ENCODE data around the gene PON2. TPM values are rescaled to one million over a fixed set of nuclear protein-coding genes. Genes with fewer than 3 reads are reported as not detected.

PON2 gene
- total and polyA plus RNA-seq, 10 of the 15 experiments (the other 5 are each of a cell fraction or from before 2014, with no cell fraction given): 22.9 to 127 (median 46.1) TPM

- TF ChIP-seq, protein P1, sequence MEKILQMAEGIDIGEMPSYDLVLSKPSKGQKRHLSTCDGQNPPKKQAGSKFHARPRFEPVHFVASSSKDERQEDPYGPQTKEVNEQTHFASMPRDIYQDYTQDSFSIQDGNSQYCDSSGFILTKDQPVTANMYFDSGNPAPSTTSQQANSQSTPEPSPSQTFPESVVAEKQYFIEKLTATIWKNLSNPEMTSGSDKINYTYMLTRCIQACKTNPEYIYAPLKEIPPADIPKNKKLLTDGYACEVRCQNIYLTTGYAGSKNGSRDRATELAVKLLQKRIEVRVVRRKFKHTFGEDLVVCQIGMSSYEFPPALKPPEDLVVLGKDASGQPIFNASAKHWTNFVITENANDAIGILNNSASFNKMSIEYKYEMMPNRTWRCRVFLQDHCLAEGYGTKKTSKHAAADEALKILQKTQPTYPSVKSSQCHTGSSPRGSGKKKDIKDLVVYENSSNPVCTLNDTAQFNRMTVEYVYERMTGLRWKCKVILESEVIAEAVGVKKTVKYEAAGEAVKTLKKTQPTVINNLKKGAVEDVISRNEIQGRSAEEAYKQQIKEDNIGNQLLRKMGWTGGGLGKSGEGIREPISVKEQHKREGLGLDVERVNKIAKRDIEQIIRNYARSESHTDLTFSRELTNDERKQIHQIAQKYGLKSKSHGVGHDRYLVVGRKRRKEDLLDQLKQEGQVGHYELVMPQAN (conservative IDR thresholded peaks at IDR 0.05): no peak
- TF ChIP-seq SREBF1 (IDR thresholded peaks at IDR 0.05; ENCODE audit: low read length) (no peak), ZBTB11 (CRISPR knock-in tag; IDR thresholded peaks at IDR 0.05) (no peak), SMARCA5 (IDR thresholded peaks at IDR 0.05) (no peak), ZNF24 (IDR thresholded peaks at IDR 0.05) (no peak), IRF4 (IDR thresholded peaks at IDR 0.05; ENCODE audit: low read depth, low read length) (peak; percentile 66; the same call in 1 of the 2 replicates), NRF1 (conservative IDR thresholded peaks at IDR 0.05; ENCODE audit: low read depth, low read length) (no peak), POU2F2 (IDR thresholded peaks at IDR 0.05; ENCODE audit: borderline replicate concordance, low read depth, low read length) (no peak), MXI1 (IDR thresholded peaks at IDR 0.05; ENCODE audit: low read depth, low read length) (no peak), WRNIP1 (IDR thresholded peaks at IDR 0.05; ENCODE audit: borderline replicate concordance, low read depth, low read length) (no peak), SRF (IDR thresholded peaks at IDR 0.05; ENCODE audit: low read depth in 2 of 2, low read length in 2 of 2) (no peak), POLR2AphosphoS5 (IDR thresholded peaks at IDR 0.05; ENCODE audit: low read length) (no peak), CEBPB (IDR thresholded peaks at IDR 0.05; ENCODE audit: borderline replicate concordance in 1 of 2, low read depth in 2 of 2, low read length in 2 of 2) (no peak), GATAD2B (conservative IDR thresholded peaks at IDR 0.05; ENCODE audit: low read depth) (no peak), IKZF2 (IDR thresholded peaks at IDR 0.05) (peak; percentile 19 to 47; a peak in 2 of 4 replicates)
- TF ChIP-seq, protein P2, sequence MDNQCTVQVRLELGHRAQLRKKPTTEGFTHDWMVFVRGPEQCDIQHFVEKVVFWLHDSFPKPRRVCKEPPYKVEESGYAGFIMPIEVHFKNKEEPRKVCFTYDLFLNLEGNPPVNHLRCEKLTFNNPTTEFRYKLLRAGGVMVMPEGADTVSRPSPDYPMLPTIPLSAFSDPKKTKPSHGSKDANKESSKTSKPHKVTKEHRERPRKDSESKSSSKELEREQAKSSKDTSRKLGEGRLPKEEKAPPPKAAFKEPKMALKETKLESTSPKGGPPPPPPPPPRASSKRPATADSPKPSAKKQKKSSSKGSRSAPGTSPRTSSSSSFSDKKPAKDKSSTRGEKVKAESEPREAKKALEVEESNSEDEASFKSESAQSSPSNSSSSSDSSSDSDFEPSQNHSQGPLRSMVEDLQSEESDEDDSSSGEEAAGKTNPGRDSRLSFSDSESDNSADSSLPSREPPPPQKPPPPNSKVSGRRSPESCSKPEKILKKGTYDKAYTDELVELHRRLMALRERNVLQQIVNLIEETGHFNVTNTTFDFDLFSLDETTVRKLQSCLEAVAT (IDR thresholded peaks at IDR 0.05): no peak
- TF ChIP-seq, protein P3, sequence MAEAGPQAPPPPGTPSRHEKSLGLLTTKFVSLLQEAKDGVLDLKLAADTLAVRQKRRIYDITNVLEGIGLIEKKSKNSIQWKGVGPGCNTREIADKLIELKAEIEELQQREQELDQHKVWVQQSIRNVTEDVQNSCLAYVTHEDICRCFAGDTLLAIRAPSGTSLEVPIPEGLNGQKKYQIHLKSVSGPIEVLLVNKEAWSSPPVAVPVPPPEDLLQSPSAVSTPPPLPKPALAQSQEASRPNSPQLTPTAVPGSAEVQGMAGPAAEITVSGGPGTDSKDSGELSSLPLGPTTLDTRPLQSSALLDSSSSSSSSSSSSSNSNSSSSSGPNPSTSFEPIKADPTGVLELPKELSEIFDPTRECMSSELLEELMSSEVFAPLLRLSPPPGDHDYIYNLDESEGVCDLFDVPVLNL (IDR thresholded peaks at IDR 0.05; ENCODE audit: low read depth, low read length): no peak
- TF ChIP-seq, protein P4, sequence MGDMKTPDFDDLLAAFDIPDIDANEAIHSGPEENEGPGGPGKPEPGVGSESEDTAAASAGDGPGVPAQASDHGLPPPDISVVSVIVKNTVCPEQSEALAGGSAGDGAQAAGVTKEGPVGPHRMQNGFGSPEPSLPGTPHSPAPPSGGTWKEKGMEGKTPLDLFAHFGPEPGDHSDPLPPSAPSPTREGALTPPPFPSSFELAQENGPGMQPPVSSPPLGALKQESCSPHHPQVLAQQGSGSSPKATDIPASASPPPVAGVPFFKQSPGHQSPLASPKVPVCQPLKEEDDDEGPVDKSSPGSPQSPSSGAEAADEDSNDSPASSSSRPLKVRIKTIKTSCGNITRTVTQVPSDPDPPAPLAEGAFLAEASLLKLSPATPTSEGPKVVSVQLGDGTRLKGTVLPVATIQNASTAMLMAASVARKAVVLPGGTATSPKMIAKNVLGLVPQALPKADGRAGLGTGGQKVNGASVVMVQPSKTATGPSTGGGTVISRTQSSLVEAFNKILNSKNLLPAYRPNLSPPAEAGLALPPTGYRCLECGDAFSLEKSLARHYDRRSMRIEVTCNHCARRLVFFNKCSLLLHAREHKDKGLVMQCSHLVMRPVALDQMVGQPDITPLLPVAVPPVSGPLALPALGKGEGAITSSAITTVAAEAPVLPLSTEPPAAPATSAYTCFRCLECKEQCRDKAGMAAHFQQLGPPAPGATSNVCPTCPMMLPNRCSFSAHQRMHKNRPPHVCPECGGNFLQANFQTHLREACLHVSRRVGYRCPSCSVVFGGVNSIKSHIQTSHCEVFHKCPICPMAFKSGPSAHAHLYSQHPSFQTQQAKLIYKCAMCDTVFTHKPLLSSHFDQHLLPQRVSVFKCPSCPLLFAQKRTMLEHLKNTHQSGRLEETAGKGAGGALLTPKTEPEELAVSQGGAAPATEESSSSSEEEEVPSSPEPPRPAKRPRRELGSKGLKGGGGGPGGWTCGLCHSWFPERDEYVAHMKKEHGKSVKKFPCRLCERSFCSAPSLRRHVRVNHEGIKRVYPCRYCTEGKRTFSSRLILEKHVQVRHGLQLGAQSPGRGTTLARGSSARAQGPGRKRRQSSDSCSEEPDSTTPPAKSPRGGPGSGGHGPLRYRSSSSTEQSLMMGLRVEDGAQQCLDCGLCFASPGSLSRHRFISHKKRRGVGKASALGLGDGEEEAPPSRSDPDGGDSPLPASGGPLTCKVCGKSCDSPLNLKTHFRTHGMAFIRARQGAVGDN (IDR thresholded peaks at IDR 0.05): no peak
Measured at GRCh38 chr7:95479992-95480624, 45.3 kb upstream of the PON2 start (continued).
